Breast epithelium (tissue), 3 donors: ENCODE data around the gene RASA3.

ENCODE experiments used
- POLR2A ChIP-seq: fragments of 450-650 bp; IDR thresholded peaks from one replicate; pipeline ENCODE4 v1.6.1; 2016; ENCODE audit warnings: antibody characterized with exemption, mild to moderate bottlenecking, moderate library complexity
- TF ChIP-seq, protein P1 (sequence below), 3 donors: fragments of 450-650 bp; IDR thresholded peaks; one replicate each; pipeline ENCODE4 v1.5.1; 2016 to 2017; ENCODE audit warnings: antibody characterized with exemption in 3 of 3, mild to moderate bottlenecking in 3 of 3, moderate library complexity in 3 of 3

DNA sequence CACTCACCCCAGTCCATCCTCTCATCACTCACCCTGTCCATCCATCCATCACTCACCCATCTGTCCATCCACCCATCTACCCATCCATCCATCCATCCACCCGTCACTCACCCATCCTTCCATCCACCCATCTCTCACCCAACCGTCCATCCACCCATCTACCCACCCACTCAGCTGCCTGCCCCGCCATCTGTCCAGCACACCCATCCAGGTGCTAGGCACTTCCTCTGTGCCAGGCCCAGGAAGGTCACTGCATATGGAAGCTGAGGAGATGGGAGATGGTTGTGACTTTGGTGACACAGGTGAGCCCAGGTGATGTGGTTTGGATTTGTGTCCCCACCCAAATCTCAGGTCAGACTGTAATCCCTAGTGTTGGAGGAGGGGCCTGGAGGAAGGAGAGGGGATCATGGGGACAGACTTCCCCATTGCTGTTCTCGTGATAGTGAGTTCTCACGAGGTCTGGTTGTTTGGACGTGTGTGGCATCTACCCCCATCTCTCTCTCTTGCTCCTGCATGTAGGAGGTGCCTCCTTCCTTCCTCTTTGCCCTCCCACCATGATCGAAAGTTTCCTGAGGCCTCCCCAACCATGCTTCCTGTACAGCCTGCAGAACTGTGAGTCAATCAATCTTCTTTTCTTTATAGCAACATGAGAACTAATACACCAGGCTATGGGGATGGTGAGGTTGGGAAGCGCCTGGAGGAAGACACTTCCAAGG is 142.7 kb downstream of the RASA3 start:
- TF ChIP-seq, protein P1, sequence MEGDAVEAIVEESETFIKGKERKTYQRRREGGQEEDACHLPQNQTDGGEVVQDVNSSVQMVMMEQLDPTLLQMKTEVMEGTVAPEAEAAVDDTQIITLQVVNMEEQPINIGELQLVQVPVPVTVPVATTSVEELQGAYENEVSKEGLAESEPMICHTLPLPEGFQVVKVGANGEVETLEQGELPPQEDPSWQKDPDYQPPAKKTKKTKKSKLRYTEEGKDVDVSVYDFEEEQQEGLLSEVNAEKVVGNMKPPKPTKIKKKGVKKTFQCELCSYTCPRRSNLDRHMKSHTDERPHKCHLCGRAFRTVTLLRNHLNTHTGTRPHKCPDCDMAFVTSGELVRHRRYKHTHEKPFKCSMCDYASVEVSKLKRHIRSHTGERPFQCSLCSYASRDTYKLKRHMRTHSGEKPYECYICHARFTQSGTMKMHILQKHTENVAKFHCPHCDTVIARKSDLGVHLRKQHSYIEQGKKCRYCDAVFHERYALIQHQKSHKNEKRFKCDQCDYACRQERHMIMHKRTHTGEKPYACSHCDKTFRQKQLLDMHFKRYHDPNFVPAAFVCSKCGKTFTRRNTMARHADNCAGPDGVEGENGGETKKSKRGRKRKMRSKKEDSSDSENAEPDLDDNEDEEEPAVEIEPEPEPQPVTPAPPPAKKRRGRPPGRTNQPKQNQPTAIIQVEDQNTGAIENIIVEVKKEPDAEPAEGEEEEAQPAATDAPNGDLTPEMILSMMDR (IDR thresholded peaks at IDR 0.05): no peak
- no peak for TF ChIP-seq POLR2A
